ENCODE results near the gene DACT2. TPM values are rescaled to one million over a fixed set of nuclear protein-coding genes. Genes with fewer than 3 reads are reported as not detected.

The DACT2 gene
- total RNA-seq, 1 donor from 2014 or later = 0.36 TPM

DNA sequence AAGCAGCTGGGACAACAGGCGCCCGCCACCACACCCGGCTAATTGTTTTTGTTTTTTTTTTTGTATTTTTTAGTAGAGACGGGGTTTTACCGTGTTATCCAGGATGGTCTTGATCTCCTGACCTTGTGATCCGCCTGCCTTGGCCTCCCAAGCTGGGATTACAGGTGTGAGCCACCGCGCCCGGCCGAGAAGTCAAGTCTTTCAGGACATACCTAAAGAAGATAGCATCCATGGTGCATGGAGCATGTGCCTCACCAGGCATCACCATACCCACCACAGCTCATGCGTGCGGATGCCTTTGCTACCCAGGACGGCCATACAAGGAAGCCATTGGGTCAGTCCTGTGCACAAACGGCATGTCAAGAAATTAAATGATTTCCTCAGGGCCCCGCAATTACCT is 60.8 kb downstream of the DACT2 start:
- no peaks in the 10 kb centered on the region for H4K20me1 ChIP-seq (ENCODE audit: low read depth)
- H3K27ac ChIP-seq = no peak overlapping the region
- no peaks in the 10 kb centered on the region for H3F3A ChIP-seq (ENCODE audit: low read depth)
- H3K4me1 ChIP-seq = no peaks in the 10 kb centered on the region
- Mint-ChIP-seq H3K27me3 (ENCODE audit: insufficient read depth, low read depth) (peaks cover 5% of the 10 kb centered on the region), H3K9me3 (peaks cover 15% of the 10 kb centered on the region), H3K27ac (no peak overlapping the region), H3K4me3 (no peak overlapping the region), H3K4me1 (peaks cover 4% of the 10 kb centered on the region), H3K36me3 (no peaks in the 10 kb centered on the region)
- no peak overlapping the region for H3K4me2 ChIP-seq
- H3K79me2 ChIP-seq (ENCODE audit: low read depth) = no peaks in the 10 kb centered on the region
- TF ChIP-seq EZH2phosphoT487 (IDR thresholded peaks at IDR 0.05) (no peak), EZH2 (IDR thresholded peaks at IDR 0.05) (no peak)
- TF ChIP-seq, protein P1, sequence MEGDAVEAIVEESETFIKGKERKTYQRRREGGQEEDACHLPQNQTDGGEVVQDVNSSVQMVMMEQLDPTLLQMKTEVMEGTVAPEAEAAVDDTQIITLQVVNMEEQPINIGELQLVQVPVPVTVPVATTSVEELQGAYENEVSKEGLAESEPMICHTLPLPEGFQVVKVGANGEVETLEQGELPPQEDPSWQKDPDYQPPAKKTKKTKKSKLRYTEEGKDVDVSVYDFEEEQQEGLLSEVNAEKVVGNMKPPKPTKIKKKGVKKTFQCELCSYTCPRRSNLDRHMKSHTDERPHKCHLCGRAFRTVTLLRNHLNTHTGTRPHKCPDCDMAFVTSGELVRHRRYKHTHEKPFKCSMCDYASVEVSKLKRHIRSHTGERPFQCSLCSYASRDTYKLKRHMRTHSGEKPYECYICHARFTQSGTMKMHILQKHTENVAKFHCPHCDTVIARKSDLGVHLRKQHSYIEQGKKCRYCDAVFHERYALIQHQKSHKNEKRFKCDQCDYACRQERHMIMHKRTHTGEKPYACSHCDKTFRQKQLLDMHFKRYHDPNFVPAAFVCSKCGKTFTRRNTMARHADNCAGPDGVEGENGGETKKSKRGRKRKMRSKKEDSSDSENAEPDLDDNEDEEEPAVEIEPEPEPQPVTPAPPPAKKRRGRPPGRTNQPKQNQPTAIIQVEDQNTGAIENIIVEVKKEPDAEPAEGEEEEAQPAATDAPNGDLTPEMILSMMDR (IDR thresholded peaks at IDR 0.05) = no peak
- H2AFZ ChIP-seq (replicated peaks) = no peak overlapping the region
- H3K27me3 ChIP-seq = no peaks in the 10 kb centered on the region
- no peak overlapping the region for H3K4me3 ChIP-seq
- no peak overlapping the region for H3K9ac ChIP-seq
- H3K9me3 ChIP-seq (ENCODE audit: low read depth) = no peaks in the 10 kb centered on the region
- H3K36me3 ChIP-seq = no peaks in the 10 kb centered on the region
- no peak for DNase-seq (ENCODE audit: low spot score)

DNA sequence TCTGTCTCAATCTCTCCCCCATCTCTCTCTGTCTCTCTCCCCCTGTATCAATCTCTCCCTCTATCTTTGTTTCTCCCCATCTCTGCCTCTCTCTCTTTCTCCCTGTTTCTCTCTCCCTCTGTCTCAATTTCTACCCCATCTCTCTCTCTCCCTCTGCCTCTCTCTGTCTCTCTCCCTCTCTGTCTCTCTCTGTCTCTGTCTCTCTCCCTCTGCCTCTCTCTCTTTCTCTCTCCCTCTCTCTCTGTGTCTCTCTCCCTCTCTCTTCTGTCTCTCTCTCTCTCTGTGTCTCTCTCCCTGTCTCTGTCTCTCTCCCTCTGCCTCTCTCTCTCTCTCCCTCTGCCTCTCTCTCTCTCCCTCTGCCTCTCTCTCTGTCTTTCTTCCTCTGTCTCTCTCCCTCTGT is 62.6 kb downstream of the DACT2 start:
- TF ChIP-seq EZH2phosphoT487 (IDR thresholded peaks at IDR 0.05) = no peak
- Histone ChIP-seq H3F3A (ENCODE audit: low read depth) (no peaks in the 10 kb centered on the region), H2AFZ (replicated peaks) (no peak overlapping the region), H4K20me1 (ENCODE audit: low read depth) (no peaks in the 10 kb centered on the region), H3K4me3 (no peak overlapping the region), H3K27me3 (no peaks in the 10 kb centered on the region), H3K4me2 (no peak overlapping the region), H3K36me3 (no peaks in the 10 kb centered on the region), H3K9ac (no peak overlapping the region), H3K79me2 (ENCODE audit: low read depth) (no peaks in the 10 kb centered on the region), H3K27ac (no peak overlapping the region), H3K4me1 (peaks cover 7% of the 10 kb centered on the region), H3K9me3 (ENCODE audit: low read depth) (no peaks in the 10 kb centered on the region)
- Mint-ChIP-seq H3K36me3 (no peaks in the 10 kb centered on the region), H3K27ac (no peak overlapping the region), H3K9me3 (peaks cover 15% of the 10 kb centered on the region), H3K4me3 (no peak overlapping the region), H3K27me3 (ENCODE audit: insufficient read depth, low read depth) (peaks cover 8% of the 10 kb centered on the region), H3K4me1 (peaks cover 7% of the 10 kb centered on the region)
- DNase-seq (ENCODE audit: low spot score) = no peak

Other genes with a start within 250 kb of the DACT2 start
- 0.09 TPM in 1 of 2 replicates, not detected in the other for gene FRMD1, start 240.6 kb downstream of the DACT2 start, total RNA-seq (ENCODE audit: low replicate concordance)
- gene SMOC2, start 121.4 kb upstream of the DACT2 start, total RNA-seq (ENCODE audit: low replicate concordance) = 0.74 and 0.75 TPM in 2 replicates

Measured in neural progenitor cell (in vitro differentiated cells).